ENCODE results near the gene ING3.

Gene ING3

DNA sequence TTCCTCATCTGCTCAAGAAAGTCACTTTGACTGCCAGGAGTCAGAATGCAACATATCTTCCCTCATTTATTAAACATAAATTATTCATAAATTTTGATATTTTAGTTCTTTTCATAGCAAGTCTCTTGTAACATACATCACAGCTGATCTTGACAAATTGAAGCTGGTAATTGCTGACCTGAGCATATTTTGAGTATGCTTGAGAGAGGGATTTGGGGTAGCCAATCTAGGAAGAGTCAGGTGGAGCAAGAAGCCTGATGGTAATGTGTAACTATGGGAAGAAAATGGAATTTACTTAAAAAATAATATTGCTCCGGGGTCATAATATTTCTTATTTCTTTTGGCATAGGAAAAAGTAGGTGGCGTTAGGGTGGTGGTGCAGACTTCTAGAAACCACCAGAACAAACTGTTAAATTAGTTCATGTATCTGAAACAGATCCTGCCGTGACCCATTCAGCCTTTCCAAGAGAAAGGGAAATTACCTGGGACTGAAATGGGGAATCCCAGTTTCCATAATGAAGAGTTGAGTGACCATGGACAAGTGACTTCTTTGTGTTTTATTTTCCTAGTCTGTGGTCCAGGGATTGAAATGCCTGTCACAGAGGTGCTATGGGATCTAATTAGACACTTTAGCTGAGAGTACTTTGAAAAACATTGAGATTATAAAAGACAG, 50.8 kb downstream of the ING3 start:
- Histone ChIP-seq H3K27me3 (ENCODE audit: insufficient read depth, low read length, poor library complexity, severe bottlenecking) (no peaks in the 10 kb centered on the region), H3K9me2 (replicated peaks; ENCODE audit: low read depth, low read length) (no peaks in the 10 kb centered on the region), H3K4me3 (ENCODE audit: low read length, poor library complexity, severe bottlenecking) (no peak overlapping the region), H4K20me1 (ENCODE audit: insufficient read depth, low read length, poor library complexity, severe bottlenecking) (no peaks in the 10 kb centered on the region), H3K9me3 (ENCODE audit: insufficient read depth, low read depth, low read length) (no peaks in the 10 kb centered on the region), H3K36me3 (ENCODE audit: insufficient read depth, low read length) (no peaks in the 10 kb centered on the region), H3K4me1 (ENCODE audit: insufficient read depth, low read length, poor library complexity, severe bottlenecking) (peaks cover 17% of the 10 kb centered on the region), H3K79me2 (ENCODE audit: insufficient read depth, low read length) (no peaks in the 10 kb centered on the region), H3F3A (ENCODE audit: low read depth) (0 out of 2 replicates have a peak, but pooled peaks cover 4% of the 10 kb centered on the region), H3K9ac (ENCODE audit: low read depth, low read length, poor library complexity, severe bottlenecking) (no peak overlapping the region), H3K4me2 (ENCODE audit: low read depth, low read length, poor library complexity, severe bottlenecking) (no peak overlapping the region), H2AFZ (ENCODE audit: low read length) (no peak overlapping the region)
- TF ChIP-seq, protein P1, sequence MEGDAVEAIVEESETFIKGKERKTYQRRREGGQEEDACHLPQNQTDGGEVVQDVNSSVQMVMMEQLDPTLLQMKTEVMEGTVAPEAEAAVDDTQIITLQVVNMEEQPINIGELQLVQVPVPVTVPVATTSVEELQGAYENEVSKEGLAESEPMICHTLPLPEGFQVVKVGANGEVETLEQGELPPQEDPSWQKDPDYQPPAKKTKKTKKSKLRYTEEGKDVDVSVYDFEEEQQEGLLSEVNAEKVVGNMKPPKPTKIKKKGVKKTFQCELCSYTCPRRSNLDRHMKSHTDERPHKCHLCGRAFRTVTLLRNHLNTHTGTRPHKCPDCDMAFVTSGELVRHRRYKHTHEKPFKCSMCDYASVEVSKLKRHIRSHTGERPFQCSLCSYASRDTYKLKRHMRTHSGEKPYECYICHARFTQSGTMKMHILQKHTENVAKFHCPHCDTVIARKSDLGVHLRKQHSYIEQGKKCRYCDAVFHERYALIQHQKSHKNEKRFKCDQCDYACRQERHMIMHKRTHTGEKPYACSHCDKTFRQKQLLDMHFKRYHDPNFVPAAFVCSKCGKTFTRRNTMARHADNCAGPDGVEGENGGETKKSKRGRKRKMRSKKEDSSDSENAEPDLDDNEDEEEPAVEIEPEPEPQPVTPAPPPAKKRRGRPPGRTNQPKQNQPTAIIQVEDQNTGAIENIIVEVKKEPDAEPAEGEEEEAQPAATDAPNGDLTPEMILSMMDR (conservative IDR thresholded peaks at IDR 0.05; ENCODE audit: low read length): no peak
- TF ChIP-seq EZH2phosphoT487 (IDR thresholded peaks at IDR 0.05; ENCODE audit: borderline replicate concordance): no peak

DNA sequence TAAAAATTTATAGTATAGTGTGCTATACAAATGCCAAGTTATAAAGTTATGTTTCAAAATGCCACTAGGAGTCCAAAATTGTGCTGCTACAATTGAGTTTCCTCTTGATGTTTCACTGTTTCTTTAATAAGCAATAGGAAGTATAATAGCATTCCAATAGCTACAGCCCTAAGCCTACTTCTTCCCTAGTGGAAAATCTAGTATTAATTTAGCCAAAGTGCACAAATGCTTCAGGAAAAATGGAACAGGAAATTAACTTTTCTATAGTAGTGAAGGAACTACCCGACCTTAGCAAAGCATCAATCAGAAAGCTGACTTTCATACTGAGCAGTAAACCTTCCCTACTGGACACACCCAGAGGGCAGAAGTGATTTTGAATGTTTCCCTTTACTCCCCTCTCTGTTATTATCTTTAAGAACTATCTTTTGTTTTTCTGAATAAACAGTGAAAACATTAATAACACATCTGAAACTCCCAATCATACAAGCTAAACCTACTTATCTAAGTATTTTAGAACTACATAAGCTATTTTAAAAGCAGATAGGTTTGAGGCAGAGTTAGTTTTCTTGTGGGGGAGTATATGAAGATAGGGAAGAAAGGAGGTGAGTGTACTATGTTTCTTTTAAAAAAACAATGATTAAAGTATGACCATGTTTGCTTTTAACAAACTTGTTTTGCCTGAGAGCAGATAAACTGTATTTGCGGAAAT, 51.6 kb downstream of the ING3 start:
- Histone ChIP-seq H3K4me3 (ENCODE audit: low read length, poor library complexity, severe bottlenecking) (no peak overlapping the region), H2AFZ (ENCODE audit: low read length) (no peak overlapping the region), H3K9ac (ENCODE audit: low read depth, low read length, poor library complexity, severe bottlenecking) (no peak overlapping the region), H3K4me1 (ENCODE audit: insufficient read depth, low read length, poor library complexity, severe bottlenecking) (peaks cover 9% of the 10 kb centered on the region), H3F3A (ENCODE audit: low read depth) (no peaks in the 10 kb centered on the region), H3K4me2 (ENCODE audit: low read depth, low read length, poor library complexity, severe bottlenecking) (no peak overlapping the region), H3K27me3 (ENCODE audit: insufficient read depth, low read length, poor library complexity, severe bottlenecking) (no peaks in the 10 kb centered on the region), H3K9me2 (replicated peaks; ENCODE audit: low read depth, low read length) (no peaks in the 10 kb centered on the region), H3K9me3 (ENCODE audit: insufficient read depth, low read depth, low read length) (no peaks in the 10 kb centered on the region), H3K36me3 (ENCODE audit: insufficient read depth, low read length) (no peaks in the 10 kb centered on the region), H3K79me2 (ENCODE audit: insufficient read depth, low read length) (no peaks in the 10 kb centered on the region), H4K20me1 (ENCODE audit: insufficient read depth, low read length, poor library complexity, severe bottlenecking) (no peaks in the 10 kb centered on the region)
- TF ChIP-seq, protein P1 (conservative IDR thresholded peaks at IDR 0.05; ENCODE audit: low read length): peak; percentile 19; the same call in 1 of the 2 replicates
- TF ChIP-seq EZH2phosphoT487 (IDR thresholded peaks at IDR 0.05; ENCODE audit: borderline replicate concordance): no peak

DNA sequence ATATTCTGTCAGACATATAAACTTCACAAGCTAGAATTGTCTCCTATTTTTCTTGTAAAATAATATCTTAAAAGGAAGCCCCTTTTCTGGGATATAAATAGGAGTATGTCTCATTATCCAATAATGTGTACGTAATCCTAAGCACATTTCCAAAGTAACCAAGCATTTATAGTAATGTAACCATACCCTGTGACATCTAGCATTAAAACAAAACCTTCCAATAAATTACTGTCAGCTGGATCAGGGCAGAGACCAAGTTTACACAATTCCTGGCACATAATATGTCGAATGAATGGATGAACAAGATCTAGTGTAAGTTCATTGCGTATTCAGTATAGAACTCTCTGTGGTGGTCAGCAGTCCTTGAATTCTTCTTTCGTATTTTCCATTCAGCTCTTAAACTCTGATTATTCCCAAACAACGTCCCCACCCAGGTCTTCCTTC, 52.2 kb downstream of the ING3 start:
- Histone ChIP-seq H3K4me3 (ENCODE audit: low read length, poor library complexity, severe bottlenecking) (no peak overlapping the region), H3K27me3 (ENCODE audit: insufficient read depth, low read length, poor library complexity, severe bottlenecking) (no peaks in the 10 kb centered on the region), H3K9ac (ENCODE audit: low read depth, low read length, poor library complexity, severe bottlenecking) (no peak overlapping the region), H3K36me3 (ENCODE audit: insufficient read depth, low read length) (no peaks in the 10 kb centered on the region), H3K9me2 (replicated peaks; ENCODE audit: low read depth, low read length) (no peaks in the 10 kb centered on the region), H3K79me2 (ENCODE audit: insufficient read depth, low read length) (no peaks in the 10 kb centered on the region), H4K20me1 (ENCODE audit: insufficient read depth, low read length, poor library complexity, severe bottlenecking) (no peaks in the 10 kb centered on the region), H3K9me3 (ENCODE audit: insufficient read depth, low read depth, low read length) (no peaks in the 10 kb centered on the region), H3K4me1 (ENCODE audit: insufficient read depth, low read length, poor library complexity, severe bottlenecking) (peaks cover 7% of the 10 kb centered on the region), H3K4me2 (ENCODE audit: low read depth, low read length, poor library complexity, severe bottlenecking) (no peak overlapping the region), H2AFZ (ENCODE audit: low read length) (no peak overlapping the region), H3F3A (ENCODE audit: low read depth) (no peaks in the 10 kb centered on the region)
- TF ChIP-seq EZH2phosphoT487 (IDR thresholded peaks at IDR 0.05; ENCODE audit: borderline replicate concordance): no peak
- TF ChIP-seq, protein P1 (conservative IDR thresholded peaks at IDR 0.05; ENCODE audit: low read length): no peak

All from Loucy (cell line).